Measurements from ENCODE around the gene CDKAL1.
A peak's percentile ranks its signal among the peaks of the same experiment; 100 is the strongest.

The CDKAL1 gene

GRCh38 chr6:20949138-20949537 lies 414.9 kb downstream of the CDKAL1 start:
- H3K27me3 ChIP-seq (replicated peaks; ENCODE audit: control insufficient read depth, insufficient read depth, low read length): no peaks in the 10 kb centered on the region
- no peaks in the 10 kb centered on the region for H3K36me3 ChIP-seq (ENCODE audit: control insufficient read depth, insufficient read depth, low read length, severe bottlenecking)
- H3K4me3 ChIP-seq (ENCODE audit: low read length): no peak overlapping the region
- DNase-seq (ENCODE audit: low read depth): no peak
- H3K4me1 ChIP-seq (ENCODE audit: control insufficient read depth, insufficient read depth, low read length): no peaks in the 10 kb centered on the region
- no peaks in the 10 kb centered on the region for H3K9me3 ChIP-seq (ENCODE audit: control insufficient read depth, low read length)
- H3K9ac ChIP-seq (ENCODE audit: low read length): no peak overlapping the region

- peak; percentile 33 for DNase-seq (ENCODE audit: low read depth)
- Histone ChIP-seq H3K9me3 (ENCODE audit: control insufficient read depth, low read length) (no peaks in the 10 kb centered on the region), H3K4me1 (ENCODE audit: control insufficient read depth, insufficient read depth, low read length) (no peaks in the 10 kb centered on the region), H3K9ac (ENCODE audit: low read length) (no peak overlapping the region), H3K27me3 (replicated peaks; ENCODE audit: control insufficient read depth, insufficient read depth, low read length) (no peaks in the 10 kb centered on the region), H3K4me3 (ENCODE audit: low read length) (no peak overlapping the region), H3K36me3 (ENCODE audit: control insufficient read depth, insufficient read depth, low read length, severe bottlenecking) (no peaks in the 10 kb centered on the region)
Measured at GRCh38 chr6:20952699-20953474, 418.6 kb downstream of the CDKAL1 start.

DNA sequence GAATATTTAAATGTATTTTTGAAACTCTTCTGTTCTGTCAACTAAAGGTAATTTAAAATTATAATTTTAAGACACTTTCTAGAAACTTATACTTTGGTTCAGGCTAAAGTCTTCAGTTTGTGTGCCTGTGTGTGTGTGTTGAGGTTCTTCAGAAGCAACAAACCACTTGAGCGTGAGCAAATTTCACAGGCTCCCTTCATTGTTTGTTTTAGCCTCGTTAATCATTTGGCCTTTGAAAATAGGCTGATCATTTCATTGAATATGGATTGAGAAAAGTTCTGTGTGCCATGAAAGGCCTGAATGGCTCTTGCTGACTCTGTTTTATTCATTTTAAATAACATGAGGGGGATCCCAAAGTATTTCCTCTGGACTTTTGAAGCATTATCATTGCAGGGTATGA lies 420.1 kb downstream of the CDKAL1 start:
- no peaks in the 10 kb centered on the region for H3K9me3 ChIP-seq (ENCODE audit: control insufficient read depth, low read length)
- H3K4me3 ChIP-seq (ENCODE audit: low read length): no peak overlapping the region
- no peaks in the 10 kb centered on the region for H3K27me3 ChIP-seq (replicated peaks; ENCODE audit: control insufficient read depth, insufficient read depth, low read length)
- H3K36me3 ChIP-seq (ENCODE audit: control insufficient read depth, insufficient read depth, low read length, severe bottlenecking): no peaks in the 10 kb centered on the region
- H3K9ac ChIP-seq (ENCODE audit: low read length): no peak overlapping the region
- DNase-seq (ENCODE audit: low read depth): no peak
- H3K4me1 ChIP-seq (ENCODE audit: control insufficient read depth, insufficient read depth, low read length): no peaks in the 10 kb centered on the region

- Histone ChIP-seq H3K4me1 (ENCODE audit: control insufficient read depth, insufficient read depth, low read length) (no peaks in the 10 kb centered on the region), H3K4me3 (ENCODE audit: low read length) (no peak overlapping the region), H3K36me3 (ENCODE audit: control insufficient read depth, insufficient read depth, low read length, severe bottlenecking) (no peaks in the 10 kb centered on the region), H3K9me3 (ENCODE audit: control insufficient read depth, low read length) (no peaks in the 10 kb centered on the region), H3K27me3 (replicated peaks; ENCODE audit: control insufficient read depth, insufficient read depth, low read length) (no peaks in the 10 kb centered on the region), H3K9ac (ENCODE audit: low read length) (no peak overlapping the region)
- DNase-seq (ENCODE audit: low read depth): no peak
Measured at GRCh38 chr6:20955131-20955530, 420.9 kb downstream of the CDKAL1 start.

DNA sequence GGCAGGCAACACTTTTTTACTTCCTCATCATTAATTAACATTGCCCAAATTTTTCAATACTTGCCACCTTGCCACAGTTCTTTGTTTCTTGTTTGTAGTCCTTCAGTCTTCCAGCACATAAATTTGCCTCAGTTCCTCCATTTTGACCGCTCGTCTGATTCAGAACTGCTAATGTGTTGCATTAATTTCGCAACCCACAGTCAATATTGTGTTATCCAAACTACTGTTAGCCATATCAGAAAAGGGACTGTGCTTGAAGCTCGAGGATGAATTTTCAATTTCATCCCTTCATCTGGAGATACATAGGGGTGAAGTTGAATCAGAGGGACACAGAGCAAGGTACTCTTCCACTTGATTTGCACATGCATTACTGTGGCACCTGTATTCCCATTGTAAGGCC lies 421.5 kb downstream of the CDKAL1 start:
- no peak overlapping the region for H3K9ac ChIP-seq (ENCODE audit: low read length)
- no peak overlapping the region for H3K4me3 ChIP-seq (ENCODE audit: low read length)
- DNase-seq (ENCODE audit: low read depth): no peak

GRCh38 chr6:20960067-20960466 lies 425.8 kb downstream of the CDKAL1 start:
- Histone ChIP-seq H3K36me3 (ENCODE audit: control insufficient read depth, insufficient read depth, low read length, severe bottlenecking) (no peaks in the 10 kb centered on the region), H3K4me1 (ENCODE audit: control insufficient read depth, insufficient read depth, low read length) (no peaks in the 10 kb centered on the region), H3K4me3 (ENCODE audit: low read length) (no peak overlapping the region), H3K27me3 (replicated peaks; ENCODE audit: control insufficient read depth, insufficient read depth, low read length) (no peaks in the 10 kb centered on the region), H3K9me3 (ENCODE audit: control insufficient read depth, low read length) (no peaks in the 10 kb centered on the region), H3K9ac (ENCODE audit: low read length) (no peak overlapping the region)
- no peak for DNase-seq (ENCODE audit: low read depth)

More for the DNA sequence above, 421.5 kb downstream of the CDKAL1 start:
- H3K9me3 ChIP-seq (ENCODE audit: control insufficient read depth, low read length): no peaks in the 10 kb centered on the region
- no peaks in the 10 kb centered on the region for H3K36me3 ChIP-seq (ENCODE audit: control insufficient read depth, insufficient read depth, low read length, severe bottlenecking)
- H3K27me3 ChIP-seq (replicated peaks; ENCODE audit: control insufficient read depth, insufficient read depth, low read length): no peaks in the 10 kb centered on the region
- no peaks in the 10 kb centered on the region for H3K4me1 ChIP-seq (ENCODE audit: control insufficient read depth, insufficient read depth, low read length)

DNA sequence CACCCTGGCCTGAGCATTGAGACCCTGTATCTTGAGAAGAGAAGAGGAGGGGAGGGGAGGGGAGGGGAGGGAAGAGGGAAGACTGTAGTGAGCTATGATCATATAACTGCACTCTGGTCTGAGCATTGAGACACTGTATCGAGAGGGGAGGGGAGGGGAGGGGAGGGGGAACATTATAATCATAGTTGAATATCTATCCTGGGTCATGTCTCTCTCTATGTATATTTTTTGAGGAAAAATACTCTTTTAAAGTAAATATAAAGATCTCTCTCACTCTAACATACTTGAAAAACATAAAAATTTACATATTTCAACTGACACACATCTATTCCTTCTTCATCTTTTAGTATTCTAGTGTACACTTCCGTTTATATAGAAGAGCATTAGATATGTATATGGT lies 431.0 kb downstream of the CDKAL1 start:
- Histone ChIP-seq H3K4me3 (ENCODE audit: low read length) (no peak overlapping the region), H3K4me1 (ENCODE audit: control insufficient read depth, insufficient read depth, low read length) (no peaks in the 10 kb centered on the region), H3K9ac (ENCODE audit: low read length) (no peak overlapping the region), H3K9me3 (ENCODE audit: control insufficient read depth, low read length) (peaks cover 10% of the 10 kb centered on the region), H3K36me3 (ENCODE audit: control insufficient read depth, insufficient read depth, low read length, severe bottlenecking) (no peaks in the 10 kb centered on the region), H3K27me3 (replicated peaks; ENCODE audit: control insufficient read depth, insufficient read depth, low read length) (no peaks in the 10 kb centered on the region)
- DNase-seq (ENCODE audit: low read depth): no peak

DNA sequence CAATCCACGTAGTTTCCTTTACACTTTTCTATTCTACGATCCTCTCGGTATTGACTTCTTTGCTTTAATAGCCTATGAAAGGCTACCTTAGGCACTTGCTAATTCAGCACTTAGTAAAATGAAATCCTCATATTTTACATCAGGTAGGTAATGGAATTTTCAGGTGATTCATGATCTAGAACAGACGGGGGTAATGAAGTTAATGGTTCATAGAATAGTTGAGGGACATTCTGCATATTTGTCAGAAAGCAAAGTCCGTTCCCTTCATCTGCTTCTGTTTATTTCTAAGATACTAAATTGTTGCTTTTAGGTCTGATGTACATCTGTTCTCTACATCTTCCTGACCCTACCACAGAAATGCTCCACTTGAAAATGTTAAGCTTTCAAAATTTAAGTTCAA lies 431.7 kb downstream of the CDKAL1 start:
- DNase-seq (ENCODE audit: low read depth): no peak
- no peaks in the 10 kb centered on the region for H3K4me1 ChIP-seq (ENCODE audit: control insufficient read depth, insufficient read depth, low read length)

DNA sequence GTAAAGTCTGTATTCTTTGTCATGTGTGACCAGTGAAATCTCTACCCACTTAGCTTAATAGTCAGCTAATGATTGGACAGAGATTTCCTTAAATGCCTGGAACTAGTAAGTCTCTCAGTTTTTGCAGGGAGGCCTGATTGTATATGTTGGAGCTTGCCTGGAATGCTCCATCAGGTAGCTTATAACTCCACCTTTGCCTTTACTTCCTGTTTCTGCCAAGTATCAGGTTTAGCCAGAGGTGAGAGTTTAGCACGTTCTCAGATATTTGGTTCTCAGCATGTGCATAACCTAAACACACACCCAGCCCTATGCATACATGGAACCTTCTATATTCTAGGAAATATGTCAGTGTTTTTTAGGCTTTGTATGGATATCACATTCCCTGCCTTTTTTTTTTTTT lies 435.3 kb downstream of the CDKAL1 start:
- Histone ChIP-seq H3K36me3 (ENCODE audit: control insufficient read depth, insufficient read depth, low read length, severe bottlenecking) (no peaks in the 10 kb centered on the region), H3K27me3 (replicated peaks; ENCODE audit: control insufficient read depth, insufficient read depth, low read length) (no peaks in the 10 kb centered on the region), H3K4me3 (ENCODE audit: low read length) (no peak overlapping the region), H3K9me3 (ENCODE audit: control insufficient read depth, low read length) (peaks cover 10% of the 10 kb centered on the region), H3K4me1 (ENCODE audit: control insufficient read depth, insufficient read depth, low read length) (no peaks in the 10 kb centered on the region), H3K9ac (ENCODE audit: low read length) (no peak overlapping the region)
- no peak for DNase-seq (ENCODE audit: low read depth)

More for the DNA sequence above, 431.7 kb downstream of the CDKAL1 start:
- H3K36me3 ChIP-seq (ENCODE audit: control insufficient read depth, insufficient read depth, low read length, severe bottlenecking): no peaks in the 10 kb centered on the region
- H3K9me3 ChIP-seq (ENCODE audit: control insufficient read depth, low read length): peaks cover 10% of the 10 kb centered on the region
- H3K9ac ChIP-seq (ENCODE audit: low read length): no peak overlapping the region
- no peak overlapping the region for H3K4me3 ChIP-seq (ENCODE audit: low read length)
- H3K27me3 ChIP-seq (replicated peaks; ENCODE audit: control insufficient read depth, insufficient read depth, low read length): no peaks in the 10 kb centered on the region

- Histone ChIP-seq H3K27me3 (replicated peaks; ENCODE audit: control insufficient read depth, insufficient read depth, low read length) (no peaks in the 10 kb centered on the region), H3K36me3 (ENCODE audit: control insufficient read depth, insufficient read depth, low read length, severe bottlenecking) (no peaks in the 10 kb centered on the region), H3K4me1 (ENCODE audit: control insufficient read depth, insufficient read depth, low read length) (peaks cover 15% of the 10 kb centered on the region), H3K9ac (ENCODE audit: low read length) (no peak overlapping the region), H3K4me3 (ENCODE audit: low read length) (no peak overlapping the region), H3K9me3 (ENCODE audit: control insufficient read depth, low read length) (no peaks in the 10 kb centered on the region)
- DNase-seq (ENCODE audit: low read depth): no peak
Measured at GRCh38 chr6:20976391-20976918, 442.2 kb downstream of the CDKAL1 start.

GRCh38 chr6:20978151-20978614 lies 443.9 kb downstream of the CDKAL1 start:
- H3K4me1 ChIP-seq (ENCODE audit: control insufficient read depth, insufficient read depth, low read length): peaks cover 23% of the 10 kb centered on the region
- no peak overlapping the region for H3K4me3 ChIP-seq (ENCODE audit: low read length)
- no peaks in the 10 kb centered on the region for H3K9me3 ChIP-seq (ENCODE audit: control insufficient read depth, low read length)
- no peaks in the 10 kb centered on the region for H3K36me3 ChIP-seq (ENCODE audit: control insufficient read depth, insufficient read depth, low read length, severe bottlenecking)
- peak; percentile 65 for DNase-seq (ENCODE audit: low read depth)
- H3K9ac ChIP-seq (ENCODE audit: low read length): no peak overlapping the region
- no peaks in the 10 kb centered on the region for H3K27me3 ChIP-seq (replicated peaks; ENCODE audit: control insufficient read depth, insufficient read depth, low read length)

Data from adipocyte (in vitro differentiated cells).